GM18507 (cell line): ENCODE data around the gene SLC35A2.
"Not testable (repeated sequence)": the region's sequence is repeated elsewhere in the genome, so short reads cannot be mapped to it uniquely, and the experiment has no call there.

ENCODE experiments used
- DNase-seq: peaks from one replicate; pipeline ENCODE4 v3.0.0; 2011; ENCODE audit warnings: low read depth; ENCODE audit not compliant: insufficient read length; ENCODE audit errors: extremely low spot score
- FAIRE-seq: peaks from 2 replicates; lab custom pipeline; 2011; peaks lifted over from hg19 to GRCh38; lab: Jason Lieb, UNC

Gene SLC35A2

DNA sequence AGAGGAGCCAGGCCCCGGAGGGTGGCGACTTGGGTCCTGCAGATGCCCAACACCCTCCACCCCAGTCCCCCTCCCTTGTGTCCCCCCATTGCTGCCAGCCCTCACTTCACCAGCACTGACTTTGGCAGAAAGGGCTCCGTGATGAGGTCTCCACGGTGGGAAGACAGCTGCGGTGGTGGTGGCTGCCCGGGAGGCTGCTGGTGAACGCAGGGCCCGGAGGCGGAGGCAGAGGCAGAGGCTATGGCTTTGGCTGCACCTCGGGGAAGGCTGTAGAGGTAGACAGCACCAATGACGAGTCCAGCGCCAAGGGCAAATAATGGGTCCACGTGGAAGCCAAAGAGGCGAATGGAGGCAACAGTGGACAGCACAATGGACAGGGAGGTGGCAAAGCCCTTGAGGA is 6.8 kb downstream of the SLC35A2 start:
- FAIRE-seq (no peak), DNase-seq (no peak)

DNA sequence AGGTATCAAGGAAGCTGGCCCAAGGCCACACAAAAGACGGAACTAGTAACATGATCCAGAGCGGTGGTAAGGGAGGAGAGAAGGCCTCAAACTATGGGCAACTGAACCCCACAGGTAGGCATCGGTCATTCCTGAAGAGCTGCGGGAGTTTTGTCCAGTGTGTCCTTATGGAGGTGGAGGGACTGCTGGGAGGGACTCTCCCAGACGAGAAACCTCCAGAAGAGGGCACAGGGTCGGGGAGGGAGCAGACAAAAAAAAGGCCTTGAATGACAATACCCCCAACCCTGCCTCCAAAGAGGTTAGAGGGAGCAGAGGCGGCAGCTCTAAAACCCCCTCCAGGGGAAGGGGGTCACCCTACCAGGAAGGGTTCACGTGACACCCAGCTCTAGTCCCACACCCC is 7.3 kb downstream of the SLC35A2 start:
- DNase-seq (no peak), FAIRE-seq (no peak)

DNA sequence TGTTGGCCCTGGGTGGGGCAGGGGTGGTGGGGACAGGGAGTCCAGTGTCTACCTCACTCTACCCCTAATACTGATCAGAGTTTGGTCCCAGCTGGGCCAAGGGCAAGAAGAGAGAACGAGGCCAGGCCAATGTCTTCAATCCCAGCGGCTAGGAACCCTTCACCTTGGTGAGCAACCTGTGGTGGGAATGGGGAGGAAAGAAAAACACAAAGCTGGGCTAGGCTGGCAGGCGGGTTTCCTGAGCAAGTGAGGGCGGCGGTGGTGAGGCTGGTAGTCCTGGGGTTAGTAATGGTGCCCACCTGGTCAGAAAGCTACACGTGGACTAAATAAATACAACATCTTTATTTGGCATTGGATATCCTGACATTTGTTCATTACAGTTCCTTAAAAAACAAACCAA is 8.2 kb downstream of the SLC35A2 start:
- FAIRE-seq (no peak), DNase-seq (no peak)

DNA sequence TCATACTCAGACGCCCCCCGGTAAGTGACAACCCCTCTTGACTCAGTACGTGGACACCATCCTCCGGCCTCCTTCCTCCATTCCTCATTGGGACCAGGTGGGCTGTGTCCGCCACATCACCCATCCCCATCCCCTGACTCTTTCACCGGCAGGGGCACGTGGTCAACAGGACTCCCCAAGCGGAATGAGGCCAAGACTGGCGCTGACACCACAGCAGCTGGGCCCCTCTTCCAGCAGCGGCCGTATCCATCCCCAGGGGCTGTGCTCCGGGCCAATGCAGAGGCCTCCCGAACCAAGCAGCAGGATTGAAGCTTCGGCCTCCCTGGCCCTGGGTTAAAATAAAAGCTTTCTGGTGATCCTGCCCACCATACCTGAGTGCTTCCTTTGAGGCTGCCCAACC is 8.7 kb downstream of the SLC35A2 start:
- no peak for FAIRE-seq

DNA sequence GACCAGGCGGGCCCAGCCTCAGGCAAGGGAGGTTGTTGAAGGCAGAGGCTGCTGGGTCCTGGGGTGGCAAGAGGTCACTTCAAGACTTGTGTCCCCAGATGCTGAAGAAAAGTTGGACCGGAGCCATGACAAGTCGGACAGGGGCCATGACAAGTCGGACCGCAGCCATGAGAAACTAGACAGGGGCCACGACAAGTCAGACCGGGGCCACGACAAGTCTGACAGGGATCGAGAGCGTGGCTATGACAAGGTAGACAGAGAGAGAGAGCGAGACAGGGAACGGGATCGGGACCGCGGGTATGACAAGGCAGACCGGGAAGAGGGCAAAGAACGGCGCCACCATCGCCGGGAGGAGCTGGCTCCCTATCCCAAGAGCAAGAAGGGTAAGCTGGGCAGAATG is 9.3 kb downstream of the SLC35A2 start:
- FAIRE-seq (no peak), DNase-seq (no peak)

More for the DNA sequence above, 8.7 kb downstream of the SLC35A2 start:
- DNase-seq: no peak

DNA sequence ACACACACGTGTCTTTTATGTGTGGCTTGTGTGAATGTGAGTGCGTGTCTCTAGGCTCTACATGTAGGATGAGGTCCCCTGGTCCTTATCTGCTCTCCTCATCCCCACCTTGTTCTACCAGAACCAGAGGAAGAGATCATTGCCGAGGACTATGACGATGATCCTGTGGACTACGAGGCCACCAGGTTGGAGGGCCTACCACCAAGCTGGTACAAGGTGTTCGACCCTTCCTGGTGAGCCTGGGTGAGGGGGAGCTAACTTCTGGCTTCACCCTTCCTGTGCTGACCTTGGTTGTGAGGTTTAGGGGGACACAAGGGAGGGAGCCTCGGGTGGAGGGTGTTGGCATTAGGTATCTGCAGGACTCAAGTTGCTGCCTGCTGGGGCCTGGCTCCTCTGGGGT is 10.4 kb downstream of the SLC35A2 start:
- DNase-seq (no peak), FAIRE-seq (no peak)

DNA sequence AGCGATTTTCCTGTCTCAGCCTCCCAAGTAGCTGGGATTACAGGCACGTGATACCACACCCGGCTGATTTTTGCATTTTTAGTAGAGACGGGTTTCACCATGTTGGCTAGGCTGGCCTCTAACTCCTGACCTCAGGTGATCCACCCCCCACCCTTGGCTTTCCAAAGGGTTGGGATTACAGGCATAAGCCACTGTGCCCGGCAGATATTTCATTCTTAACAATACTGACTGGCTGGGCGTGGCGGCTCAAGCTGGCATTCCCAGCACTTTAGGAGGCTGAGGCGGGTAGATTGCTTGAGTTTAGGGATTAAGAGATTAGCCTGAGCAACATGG is 12.4 kb downstream of the SLC35A2 start:
- DNase-seq (no peak), FAIRE-seq (no peak)

DNA sequence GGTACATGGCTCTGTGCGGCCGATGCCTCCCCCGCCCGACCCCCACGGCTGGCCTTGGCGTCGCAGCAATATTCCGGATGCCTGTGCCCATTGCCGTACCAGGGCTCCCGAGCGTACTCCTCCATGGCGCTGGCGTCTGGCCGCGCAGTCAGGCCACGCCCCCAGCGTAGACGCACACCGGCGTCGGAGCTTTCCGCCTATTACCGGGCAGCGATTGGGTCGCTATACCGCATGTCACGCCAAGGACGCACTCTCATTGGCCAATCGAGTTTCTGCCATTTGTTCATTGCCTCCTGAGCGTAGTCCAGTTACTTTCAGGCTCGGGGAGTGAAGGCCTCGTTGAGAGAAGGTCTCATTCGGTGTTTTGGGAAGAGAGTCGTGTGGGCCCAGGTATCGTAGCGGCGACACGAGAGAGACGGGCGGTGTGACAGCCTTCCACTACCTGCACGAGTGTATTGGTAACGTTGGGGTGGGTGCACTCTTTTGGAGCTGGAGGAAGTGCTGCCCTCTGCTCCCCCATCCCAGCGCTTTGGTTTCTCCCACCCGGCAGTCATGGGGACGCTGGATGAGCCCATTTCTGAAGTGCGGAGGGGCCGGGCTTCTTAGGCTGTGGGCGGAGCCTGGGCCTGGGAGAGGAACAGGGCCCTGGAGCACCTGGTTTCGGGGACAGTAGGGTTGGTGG is 13.7 kb downstream of the SLC35A2 start, which contains the start of the genes PQBP1 and TIMM17B:
Gene PQBP1 (plus strand): TSS at position 306 of the 682 bp plus-strand sequence. CDS start 580 bp downstream, outside the sequence.
Gene TIMM17B (minus strand): TSS at position 144 of the 682 bp plus-strand sequence. CDS start 19 bp downstream, at position 125.
- DNase-seq (no peak), FAIRE-seq (peak; percentile 100)

DNA sequence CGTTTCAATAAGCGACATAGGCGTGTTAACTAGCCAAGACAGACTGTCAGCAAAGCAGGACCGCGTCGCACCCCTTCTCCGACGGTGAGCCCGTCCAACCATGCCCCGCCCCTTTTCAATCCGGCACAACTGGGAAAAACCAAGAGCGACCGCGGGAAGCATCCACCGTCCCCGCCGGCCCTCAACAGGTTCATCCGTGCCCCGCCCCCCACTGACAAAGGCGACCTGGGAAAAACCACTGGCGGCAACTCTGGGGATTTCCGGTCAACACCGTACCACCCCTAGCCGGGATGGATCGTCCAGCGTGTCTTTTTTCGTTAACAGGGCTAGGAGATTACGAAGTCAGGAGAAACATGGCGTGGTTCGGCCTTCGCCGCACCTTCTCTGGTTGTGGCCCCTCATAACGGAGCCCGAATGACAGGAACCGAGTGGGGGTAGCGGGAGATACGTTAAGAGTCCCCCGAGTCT is 14.3 kb downstream of the SLC35A2 start:
- FAIRE-seq (peak; percentile 77), DNase-seq (no peak)

DNA sequence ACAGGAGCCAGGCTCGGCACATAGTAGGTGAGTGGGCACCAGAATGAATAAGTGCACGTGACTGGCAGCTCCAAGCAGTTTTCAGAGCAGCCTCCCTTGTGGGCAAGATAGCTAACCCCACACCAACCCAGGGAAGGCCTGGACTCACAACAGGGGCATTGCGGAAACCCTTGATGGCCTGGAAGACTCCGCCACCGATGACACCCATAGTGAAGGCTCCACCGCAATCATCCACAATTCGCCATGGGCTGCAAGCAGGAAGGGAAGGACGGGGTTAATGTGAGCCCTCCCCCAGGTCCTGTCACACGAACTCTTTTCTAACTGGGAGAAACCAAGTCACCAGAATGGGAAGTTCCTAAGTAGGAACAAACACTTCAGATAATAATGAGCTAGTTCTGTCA is 14.8 kb downstream of the SLC35A2 start:
- DNase-seq (no peak), FAIRE-seq (no peak)

DNA sequence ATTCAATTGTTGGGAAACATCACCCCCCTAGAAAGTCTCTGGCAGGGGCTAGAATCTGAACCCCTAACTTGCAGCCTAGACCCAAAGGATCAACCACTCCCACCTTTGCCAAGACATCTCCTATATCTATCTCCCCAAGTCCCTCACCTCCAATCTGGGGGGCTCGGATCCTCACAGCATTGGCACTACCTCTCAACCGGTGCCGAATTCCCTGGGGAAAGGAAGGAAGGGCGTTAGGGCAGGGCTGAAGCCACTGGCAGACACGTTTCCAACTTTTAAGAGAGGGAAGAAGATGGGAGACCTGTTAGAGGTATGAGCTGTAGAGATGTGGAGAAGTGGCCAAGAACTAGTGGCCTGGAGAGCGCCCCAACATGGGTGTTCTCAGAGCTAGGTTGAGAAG is 16.6 kb downstream of the SLC35A2 start:
- DNase-seq: no peak
- FAIRE-seq: no peak

DNA sequence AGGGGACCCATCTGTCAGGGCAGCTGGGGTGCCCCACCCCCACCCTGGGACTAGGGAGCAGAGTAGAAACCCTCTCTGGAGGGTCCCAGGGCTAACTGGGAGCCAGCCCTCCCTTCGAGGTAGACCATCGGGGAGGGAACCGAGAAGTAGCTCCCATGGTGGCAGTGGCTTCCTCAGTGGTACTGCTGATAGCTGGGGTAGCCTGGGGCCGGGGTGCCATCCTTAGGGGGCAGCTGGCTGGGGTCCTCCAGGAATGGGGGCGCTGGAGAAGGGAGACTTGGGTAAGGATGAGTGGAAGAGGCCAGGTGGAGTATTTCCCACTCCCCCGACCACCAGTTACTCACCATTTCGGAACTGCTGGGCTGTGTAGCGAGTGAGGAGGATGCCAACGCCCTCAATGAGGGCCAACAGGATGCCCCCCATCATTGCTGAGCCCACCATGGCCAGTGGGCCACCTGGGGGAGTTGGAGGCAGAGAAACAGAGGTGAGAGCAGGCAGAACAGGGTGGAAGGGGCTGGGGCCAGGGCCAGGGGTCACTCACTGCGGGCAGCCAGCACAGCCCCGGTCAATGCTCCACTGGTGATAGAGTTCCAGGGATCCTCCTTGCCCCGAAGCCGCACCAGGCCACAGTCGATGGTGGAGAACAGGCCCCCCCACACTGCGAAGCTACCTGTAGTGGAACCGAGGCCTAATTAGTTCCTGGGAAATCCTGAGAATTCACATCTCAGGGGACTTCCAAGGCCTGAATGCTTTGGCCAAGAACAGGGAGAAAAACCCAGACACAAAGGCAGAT is 17.7 kb downstream of the SLC35A2 start:
- FAIRE-seq (no peak), DNase-seq (no peak)

DNA sequence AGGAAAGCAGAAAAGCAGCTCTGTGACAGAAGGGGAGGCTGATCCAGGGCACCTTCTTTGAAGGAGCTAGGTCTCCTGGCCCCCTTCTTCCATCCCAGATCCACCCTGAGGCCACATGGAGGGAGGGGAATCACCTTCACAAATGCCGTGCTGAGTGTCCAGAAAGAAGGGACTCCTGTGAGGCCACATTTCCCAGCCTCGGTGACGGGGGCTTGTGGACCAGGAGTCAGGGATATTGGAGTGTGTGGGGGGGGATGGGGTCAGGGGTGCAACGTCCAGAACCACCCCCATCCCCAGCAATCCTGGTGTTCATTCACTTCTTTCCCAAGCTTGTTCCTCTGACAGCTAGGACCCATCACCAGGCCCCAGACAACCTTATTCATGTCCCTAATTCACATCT is 18.6 kb downstream of the SLC35A2 start:
- FAIRE-seq: no peak
- no peak for DNase-seq

DNA sequence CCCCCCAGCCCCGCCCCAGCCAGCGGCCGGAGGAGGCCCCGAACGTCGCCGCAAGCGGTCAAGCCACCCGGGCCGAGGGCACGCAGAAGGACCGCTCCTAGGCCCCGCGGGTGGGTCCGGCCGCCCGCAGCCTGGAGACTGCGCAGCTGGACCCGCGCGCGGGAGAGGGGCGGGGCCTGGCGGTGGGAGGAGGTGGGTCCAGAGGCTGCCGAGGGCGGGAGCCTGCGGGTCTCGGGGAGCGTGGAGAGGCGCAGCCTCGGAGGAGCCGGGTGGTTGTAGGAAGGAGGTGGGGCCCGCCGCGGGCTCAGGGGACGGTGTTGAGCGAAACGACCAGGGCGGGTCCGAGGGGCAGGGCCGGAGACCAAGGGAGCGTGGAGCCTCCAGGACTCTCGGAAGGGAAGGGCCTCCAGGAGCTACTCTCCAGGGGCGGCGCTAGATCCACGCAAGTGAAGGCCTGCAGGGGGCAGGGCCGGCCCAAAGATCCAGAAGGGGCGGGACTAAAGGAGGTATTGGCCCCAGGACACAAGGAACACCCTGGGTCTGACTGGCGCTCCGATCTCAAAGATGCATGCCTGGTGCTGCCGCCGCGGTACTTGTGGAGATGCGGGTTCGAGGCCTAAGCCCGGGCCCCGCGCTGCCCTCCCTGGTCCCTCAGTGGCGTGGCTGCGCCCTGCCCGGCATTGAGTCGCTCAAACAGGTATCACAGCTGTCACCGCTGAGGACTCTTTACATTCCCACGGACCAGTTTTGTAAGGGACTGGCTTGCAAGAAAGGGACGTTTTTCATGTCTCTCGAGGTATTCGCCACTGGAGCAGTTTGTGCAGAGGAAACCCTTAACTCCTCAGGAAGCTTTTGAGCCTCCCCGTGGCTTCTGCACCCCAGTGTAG is 19.8 kb downstream of the SLC35A2 start:
- DNase-seq: no peak
- peak; percentile 91 for FAIRE-seq

DNA sequence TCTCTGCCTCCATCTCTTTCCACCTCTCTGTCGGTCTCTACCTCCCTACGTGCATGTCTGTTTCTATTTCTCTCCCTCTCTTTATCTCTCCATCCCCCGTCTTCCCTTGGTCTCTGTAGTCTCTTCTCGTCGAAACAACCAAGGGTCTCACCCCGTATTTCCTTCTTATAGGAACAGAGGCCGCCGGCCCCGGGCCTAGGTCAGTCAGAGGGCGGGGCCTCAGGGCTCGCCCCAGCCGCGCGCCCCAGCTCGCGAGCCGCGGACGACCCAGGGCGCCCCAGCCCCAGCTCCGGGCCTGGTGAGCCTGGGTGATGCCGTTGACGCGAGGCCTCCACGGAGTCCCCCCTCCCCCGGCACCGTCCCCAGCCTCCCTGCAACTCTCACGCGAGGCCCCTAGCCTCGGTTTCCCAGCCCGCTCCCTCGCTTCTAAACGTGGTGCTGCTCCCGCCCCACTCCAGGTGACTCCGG is 20.5 kb downstream of the SLC35A2 start:
- FAIRE-seq: no peak
- DNase-seq: no peak

DNA sequence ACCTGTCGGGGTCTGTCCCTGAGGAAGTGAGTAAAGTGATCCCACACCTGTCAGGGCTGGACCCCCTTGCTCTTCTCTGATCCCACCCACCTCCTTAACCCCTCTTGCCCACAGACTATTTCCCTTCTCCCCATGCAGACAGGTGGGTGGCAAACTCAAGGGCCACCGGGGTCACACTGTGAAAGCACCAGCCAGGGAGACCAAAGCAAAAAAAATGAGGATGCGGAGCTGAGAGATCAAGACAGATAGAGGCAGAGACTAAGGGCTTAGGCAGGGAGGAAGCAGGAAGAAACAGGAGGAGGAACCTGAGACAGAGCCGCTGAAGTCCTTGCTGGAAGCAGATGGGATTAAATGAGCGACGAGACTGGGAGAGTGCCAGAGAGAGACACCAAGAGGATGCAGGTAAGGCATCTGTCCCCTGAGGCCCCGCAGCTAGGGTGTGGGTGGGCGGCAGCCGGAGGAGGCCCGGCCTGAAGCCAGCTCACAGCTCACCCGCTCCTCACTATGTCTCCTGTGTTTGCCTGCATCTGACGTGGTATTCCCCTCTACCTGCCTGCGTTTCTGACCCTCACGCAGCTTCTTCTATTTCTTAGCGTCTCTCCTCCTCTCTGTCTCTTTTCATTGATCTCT is 21.0 kb downstream of the SLC35A2 start:
- DNase-seq: no peak
- peak; percentile 56 for FAIRE-seq

DNA sequence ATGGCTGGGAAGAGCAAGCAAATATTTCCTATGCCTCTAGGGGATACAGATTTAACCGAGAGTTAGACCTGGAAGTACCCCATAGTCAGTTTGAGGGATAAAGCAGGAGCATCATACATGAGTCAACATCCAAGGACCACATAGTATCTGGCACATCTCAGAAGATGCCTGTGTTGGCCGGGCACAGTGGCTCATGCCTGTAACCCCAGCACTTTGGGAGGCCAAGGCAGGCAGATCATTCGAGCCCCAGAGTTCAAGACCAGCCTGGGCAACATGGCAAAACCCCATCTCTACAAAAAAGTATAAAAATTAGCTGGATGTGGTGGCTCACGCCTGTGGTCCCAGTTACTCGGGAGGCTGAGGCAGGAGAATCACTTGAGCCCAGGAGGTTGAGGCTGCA is 24.9 kb downstream of the SLC35A2 start:
- FAIRE-seq: not testable (repeated sequence)

DNA sequence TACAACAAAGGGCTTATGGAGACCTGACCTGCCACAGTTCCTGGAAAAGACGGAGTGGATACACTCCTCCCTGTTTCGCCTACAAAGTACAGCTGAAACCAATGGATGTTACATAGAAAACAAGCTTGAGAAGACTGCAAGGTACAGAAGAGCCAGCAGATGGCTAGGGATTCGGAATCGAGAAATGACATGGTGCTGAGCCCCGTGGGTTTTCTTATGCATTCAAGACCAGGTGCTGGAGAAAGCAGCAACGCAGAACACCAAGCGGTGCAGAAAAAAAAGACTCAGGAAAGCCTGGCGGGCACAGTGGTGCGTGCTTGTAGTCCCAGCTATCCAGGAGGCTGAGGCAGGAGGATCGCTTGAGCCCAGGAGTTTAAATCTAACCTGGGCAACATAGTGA is 27.7 kb downstream of the SLC35A2 start:
- DNase-seq (no peak), FAIRE-seq (no peak)

More for the DNA sequence above, 24.9 kb downstream of the SLC35A2 start:
- not testable (repeated sequence) for DNase-seq

DNA sequence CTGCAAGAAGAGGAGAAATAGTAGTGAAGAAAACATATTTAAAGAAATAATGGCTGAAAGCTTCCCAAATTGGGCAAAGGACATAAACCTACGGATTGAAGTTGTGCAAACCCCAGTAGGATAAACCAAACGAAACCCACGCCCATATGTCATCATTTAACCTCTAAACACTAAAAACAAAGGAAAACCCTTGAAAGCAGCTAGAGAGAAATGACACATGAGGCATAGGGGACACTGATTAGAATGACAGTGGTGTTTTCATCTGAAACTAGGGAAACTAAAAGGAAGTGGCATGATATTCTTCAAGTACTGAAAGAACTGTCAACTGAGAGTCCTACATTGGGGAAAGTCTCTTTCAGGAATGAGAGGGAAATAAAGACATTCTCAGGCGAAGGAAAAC is 34.5 kb downstream of the SLC35A2 start:
- not testable (repeated sequence) for DNase-seq, FAIRE-seq
